Activated naive CD4-positive, alpha-beta T cell treated with anti-CD3 and anti-CD28 coated beads for 36 hours (primary cell): Measurements from ENCODE around the gene NOSIP. TPM values are rescaled to one million over a fixed set of nuclear protein-coding genes. Genes with fewer than 3 reads are reported as not detected.
A peak's percentile ranks its signal among the peaks of the same experiment; 100 is the strongest.
"Not testable (repeated sequence)": the region's sequence is repeated elsewhere in the genome, so short reads cannot be mapped to it uniquely, and the experiment has no call there.

ENCODE experiments used
- CTCF ChIA-PET: fragments of 350-600 bp; sonication (Branson Sonifier 250); formaldehyde crosslinking; loops from one replicate; lab custom pipeline; 2021; ENCODE audit warnings: antibody characterized with exemption; lab: Charles Lee
- DNase-seq: peaks from one replicate; pipeline ENCODE4 v3.0.0-alpha.2; 2020
- H3K27ac Mint-ChIP-seq: one replicate; pipeline ENCODE4 v1.8.0; 2021; ENCODE audit warnings: mild to moderate bottlenecking, mixed read lengths
- H3K27me3 Mint-ChIP-seq: one replicate; pipeline ENCODE4 v1.8.0; 2021; ENCODE audit warnings: low read depth, mixed read lengths
- H3K36me3 Mint-ChIP-seq: one replicate; pipeline ENCODE4 v1.8.0; 2021; ENCODE audit warnings: low read depth, mixed read lengths
- H3K4me1 Mint-ChIP-seq: one replicate; pipeline ENCODE4 v1.8.0; 2021; ENCODE audit warnings: low read depth, mixed read lengths
- H3K4me3 Mint-ChIP-seq: one replicate; pipeline ENCODE4 v1.8.0; 2021; ENCODE audit warnings: mild to moderate bottlenecking, moderate library complexity, mixed read lengths
- H3K9me3 Mint-ChIP-seq: one replicate; pipeline ENCODE4 v1.8.0; 2021; ENCODE audit warnings: mixed read lengths
- intact Hi-C: fragments of 100-400 bp; cut with micrococcal nuclease; formaldehyde crosslinking; loops from one replicate; pipeline ENCODE4 v1.15.1; 2023
- total RNA-seq, 2 experiments: library from RNA; stranded (reverse); gene quantifications; one replicate each; pipeline ENCODE4 v1.2.3, GENCODE V29; 2021

NOSIP gene, protein sequence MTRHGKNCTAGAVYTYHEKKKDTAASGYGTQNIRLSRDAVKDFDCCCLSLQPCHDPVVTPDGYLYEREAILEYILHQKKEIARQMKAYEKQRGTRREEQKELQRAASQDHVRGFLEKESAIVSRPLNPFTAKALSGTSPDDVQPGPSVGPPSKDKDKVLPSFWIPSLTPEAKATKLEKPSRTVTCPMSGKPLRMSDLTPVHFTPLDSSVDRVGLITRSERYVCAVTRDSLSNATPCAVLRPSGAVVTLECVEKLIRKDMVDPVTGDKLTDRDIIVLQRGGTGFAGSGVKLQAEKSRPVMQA
- total RNA-seq = 10 to 100 TPM; 76.4 to 77.4 TPM

GRCh38 chr19:49580264-49581006 lies at the start of gene NOSIP:
NOSIP (minus strand) TSS chr19:49580556; CDS start chr19:49560691, 19,865 bp downstream.
- H3K9me3 Mint-ChIP-seq = no peaks in the 10 kb centered on the region
- H3K27me3 Mint-ChIP-seq = no peaks in the 10 kb centered on the region
- intact Hi-C loops = loop anchor here (1.0 kb wide), 3 partner anchors 10 to 96 kb away; partner anchors contain the start of gene RRAS
- CTCF ChIA-PET = interaction anchor here (0.9 to 4.4 kb wide), 9 partner anchors 10 to 137 kb away, joined by 3 to 30 read pairs (median 4); no protein-coding TSS in a partner anchor
- peaks cover 36% of the 10 kb centered on the region for H3K4me1 Mint-ChIP-seq
- peaks cover 1% of the 10 kb centered on the region for H3K36me3 Mint-ChIP-seq
- H3K4me3 Mint-ChIP-seq = peak within 1 kb of the TSS; percentile 85
- DNase-seq = peak; percentile 98
- H3K27ac Mint-ChIP-seq = peak within 1 kb of the TSS; percentile 82

GRCh38 chr19:49629659-49630058 lies 49.3 kb upstream of the NOSIP start:
- no peak for DNase-seq
- CTCF ChIA-PET = interaction anchor here (0.6 kb wide), 1 partner anchor 21 kb away, joined by 3 read pairs; no protein-coding TSS in a partner anchor
- intact Hi-C loops = no loop called here
- no peaks in the 10 kb centered on the region for H3K27me3 Mint-ChIP-seq
- no peak overlapping the region for H3K27ac Mint-ChIP-seq
- H3K4me3 Mint-ChIP-seq = no peak overlapping the region
- no peaks in the 10 kb centered on the region for H3K9me3 Mint-ChIP-seq
- H3K36me3 Mint-ChIP-seq = peaks cover 1% of the 10 kb centered on the region
- no peaks in the 10 kb centered on the region for H3K4me1 Mint-ChIP-seq

GRCh38 chr19:49626226-49626625 lies 45.9 kb upstream of the NOSIP start:
- Mint-ChIP-seq H3K4me1 (no peaks in the 10 kb centered on the region), H3K9me3 (no peaks in the 10 kb centered on the region), H3K36me3 (peaks cover 3% of the 10 kb centered on the region), H3K27me3 (no peaks in the 10 kb centered on the region), H3K4me3 (no peak overlapping the region), H3K27ac (no peak overlapping the region)
- intact Hi-C loops = no loop called here
- CTCF ChIA-PET = no interaction called here
- DNase-seq = no peak

DNA sequence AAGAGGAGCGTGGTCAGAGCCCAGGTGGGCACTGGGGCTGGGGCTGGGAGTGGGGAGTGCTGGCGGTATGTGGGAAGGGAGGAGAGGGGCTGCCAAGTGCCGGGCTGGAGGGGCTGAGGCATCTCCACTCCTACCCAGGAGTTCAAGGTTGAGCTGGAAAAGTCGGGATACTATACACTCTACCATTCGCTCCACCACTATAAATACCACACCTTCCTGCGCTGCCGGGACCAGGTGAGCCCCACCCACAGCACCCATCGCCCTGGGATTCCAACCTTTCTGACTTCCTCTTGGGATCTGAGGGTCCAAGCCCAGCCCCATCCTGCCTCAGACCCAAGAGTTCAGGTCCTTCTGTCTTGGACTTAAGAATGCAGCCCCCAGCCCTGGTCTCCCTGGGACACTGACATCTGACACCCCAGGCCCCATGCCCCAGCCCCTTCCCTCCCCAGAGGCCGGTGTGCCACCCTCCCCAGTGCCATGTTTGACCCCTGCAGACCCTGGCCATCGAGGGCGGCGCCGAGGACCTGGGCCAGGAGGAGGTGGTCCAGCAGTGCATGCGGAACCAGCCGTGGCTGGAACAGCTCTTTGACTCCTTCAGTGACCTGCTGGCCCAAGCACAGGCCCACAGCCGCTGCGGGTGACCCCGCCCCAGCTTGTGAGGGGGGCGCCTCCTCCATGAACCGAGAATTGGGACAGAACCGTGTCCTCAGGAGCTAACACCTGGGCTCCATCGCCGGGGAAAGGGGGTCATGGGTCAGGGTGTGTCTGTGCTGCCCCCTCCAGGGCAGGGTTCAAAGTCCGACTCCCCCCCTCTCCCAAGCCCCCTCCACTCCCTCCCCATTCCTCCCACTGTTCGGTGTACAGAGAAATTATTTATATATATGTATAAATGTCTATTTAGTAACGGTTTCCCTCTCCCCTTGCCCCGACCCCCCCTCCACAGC lies 44.9 kb upstream of the NOSIP start:
- CTCF ChIA-PET = no interaction called here

GRCh38 chr19:49617860-49618259 lies 37.5 kb upstream of the NOSIP start:
- H3K27me3 Mint-ChIP-seq, H3K4me1 Mint-ChIP-seq, H3K9me3 Mint-ChIP-seq, H3K4me3 Mint-ChIP-seq, DNase-seq, H3K27ac Mint-ChIP-seq: not testable (repeated sequence)
- intact Hi-C loops = loop anchor here (2.0 kb wide), 1 partner anchor 55 kb away; no protein-coding TSS in a partner anchor
- CTCF ChIA-PET = interaction anchor here (1.4 kb wide), 1 partner anchor 55 kb away, joined by 3 read pairs; no protein-coding TSS in a partner anchor
- peaks cover 36% of the 10 kb centered on the region for H3K36me3 Mint-ChIP-seq

More for the DNA sequence above, 44.9 kb upstream of the NOSIP start:
- H3K9me3 Mint-ChIP-seq = no peaks in the 10 kb centered on the region
- H3K36me3 Mint-ChIP-seq = peaks cover 3% of the 10 kb centered on the region
- H3K27ac Mint-ChIP-seq = no peak overlapping the region
- no peaks in the 10 kb centered on the region for H3K4me1 Mint-ChIP-seq
- intact Hi-C loops = no loop called here
- H3K4me3 Mint-ChIP-seq = no peak overlapping the region
- no peak for DNase-seq
- no peaks in the 10 kb centered on the region for H3K27me3 Mint-ChIP-seq

DNA sequence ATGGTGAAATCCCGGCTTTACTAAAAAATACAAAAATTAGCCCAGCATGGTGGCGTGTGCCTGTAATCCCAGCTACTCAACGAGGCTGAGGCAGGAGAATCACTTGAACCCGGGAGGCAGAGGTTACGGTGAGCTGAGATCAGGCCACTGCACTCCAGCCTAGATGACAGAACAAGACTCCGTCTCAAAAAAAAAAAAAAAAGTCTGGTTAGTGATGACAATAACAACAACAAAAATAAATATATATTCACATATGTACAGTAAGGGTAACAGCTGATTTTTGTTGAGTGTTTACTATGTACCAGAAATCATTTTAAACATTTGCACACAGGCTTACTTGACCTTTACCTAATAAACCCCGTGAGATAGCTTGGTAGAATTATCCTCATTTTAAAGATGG lies 36.6 kb upstream of the NOSIP start:
- peaks cover 35% of the 10 kb centered on the region for H3K36me3 Mint-ChIP-seq

GRCh38 chr19:49616532-49616931 lies 36.2 kb upstream of the NOSIP start:
- no peaks in the 10 kb centered on the region for H3K9me3 Mint-ChIP-seq
- peaks cover 35% of the 10 kb centered on the region for H3K36me3 Mint-ChIP-seq
- no peak for DNase-seq
- H3K27ac Mint-ChIP-seq = no peak overlapping the region
- H3K4me1 Mint-ChIP-seq = peaks cover 13% of the 10 kb centered on the region
- CTCF ChIA-PET = no interaction called here
- no peak overlapping the region for H3K4me3 Mint-ChIP-seq
- no peaks in the 10 kb centered on the region for H3K27me3 Mint-ChIP-seq
- intact Hi-C loops = loop anchor here (2.0 kb wide), 1 partner anchor 56 kb away; no protein-coding TSS in a partner anchor

More for the DNA sequence above, 36.6 kb upstream of the NOSIP start:
- Mint-ChIP-seq H3K27me3 (no peaks in the 10 kb centered on the region), H3K4me3 (no peak overlapping the region), H3K9me3 (no peaks in the 10 kb centered on the region), H3K27ac (no peak overlapping the region), H3K4me1 (peaks cover 13% of the 10 kb centered on the region)
- intact Hi-C loops = loop anchor here (2.0 kb wide), 1 partner anchor 56 kb away; no protein-coding TSS in a partner anchor
- CTCF ChIA-PET = interaction anchor here (1.4 kb wide), 1 partner anchor 56 kb away, joined by 3 read pairs; no protein-coding TSS in a partner anchor
- DNase-seq = no peak

GRCh38 chr19:49615861-49616260 lies 35.5 kb upstream of the NOSIP start:
- H3K4me3 Mint-ChIP-seq = no peak overlapping the region
- no peaks in the 10 kb centered on the region for H3K9me3 Mint-ChIP-seq
- intact Hi-C loops = loop anchor here (2.0 kb wide), 1 partner anchor 57 kb away; no protein-coding TSS in a partner anchor
- CTCF ChIA-PET = no interaction called here
- H3K27ac Mint-ChIP-seq = no peak overlapping the region
- H3K36me3 Mint-ChIP-seq = peaks cover 35% of the 10 kb centered on the region
- DNase-seq = no peak
- H3K27me3 Mint-ChIP-seq = no peaks in the 10 kb centered on the region
- H3K4me1 Mint-ChIP-seq = peaks cover 13% of the 10 kb centered on the region

GRCh38 chr19:49614096-49614833 lies 33.9 kb upstream of the NOSIP start:
- CTCF ChIA-PET = interaction anchor here (0.6 to 0.7 kb wide), 2 partner anchors 102 to 146 kb away, joined by 3 read pairs; no protein-coding TSS in a partner anchor
- Mint-ChIP-seq H3K27ac (peak overlapping the region; percentile 24), H3K4me3 (no peak overlapping the region), H3K9me3 (no peaks in the 10 kb centered on the region), H3K4me1 (peaks cover 13% of the 10 kb centered on the region), H3K27me3 (no peaks in the 10 kb centered on the region), H3K36me3 (peaks cover 32% of the 10 kb centered on the region)
- intact Hi-C loops = no loop called here
- peak; percentile 42 for DNase-seq

DNA sequence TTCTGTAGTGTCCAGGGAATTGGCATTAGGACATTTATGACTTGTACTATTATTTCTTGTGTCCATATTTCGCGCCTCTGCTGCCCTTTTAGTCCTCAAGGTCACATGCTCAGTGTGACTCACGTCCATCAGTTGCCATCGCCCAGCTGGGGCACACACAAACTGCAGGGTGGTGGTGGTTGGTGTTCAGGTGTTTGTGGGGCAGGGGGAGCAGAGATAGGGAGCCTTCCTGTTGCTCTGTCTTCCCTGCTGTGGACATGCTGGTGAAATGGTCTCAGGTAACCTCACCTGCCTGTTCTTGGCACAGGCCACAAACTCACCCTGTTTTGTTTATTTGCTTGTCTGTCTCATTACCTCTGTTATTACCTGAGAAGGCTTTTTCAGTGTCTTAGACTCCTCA lies 33.0 kb upstream of the NOSIP start:
- no peak for DNase-seq
- Mint-ChIP-seq H3K27ac (no peak overlapping the region), H3K4me3 (no peak overlapping the region), H3K27me3 (no peaks in the 10 kb centered on the region), H3K4me1 (peaks cover 13% of the 10 kb centered on the region), H3K36me3 (peaks cover 28% of the 10 kb centered on the region), H3K9me3 (no peaks in the 10 kb centered on the region)
- intact Hi-C loops = no loop called here
- CTCF ChIA-PET = interaction anchor here (0.6 to 0.7 kb wide), 2 partner anchors 103 to 147 kb away, joined by 3 read pairs; no protein-coding TSS in a partner anchor
